Psoas muscle (tissue), 8 donors: Measurements from ENCODE around the gene ABCC6. TPM values are rescaled to one million over a fixed set of nuclear protein-coding genes. Genes with fewer than 3 reads are reported as not detected.
"Not testable (repeated sequence)": the region's sequence is repeated elsewhere in the genome, so short reads cannot be mapped to it uniquely, and the experiment has no call there.

Experiments used
- ATAC-seq, 4 donors: fragments of 200-7000 bp; cut with Tn5 transposase; one replicate each; pipeline ENCODE4 v1.9.1; 2020; ENCODE audit warnings: moderate library complexity in 3 of 4, mild to moderate bottlenecking in 2 of 4
- DNase-seq, 2 donors: peaks; one replicate each; pipeline ENCODE4 v3.0.0-alpha.2; 2020
- H3K27ac ChIP-seq: fragments of 200-600 bp; one replicate; pipeline ENCODE4 v1.8.0; 2022
- H3K27me3 ChIP-seq, 3 donors: fragments of 200-600 bp in 1 of 3; one replicate each; pipeline versions ENCODE4 v1.6.1 to v1.8.0; 2013 to 2022; ENCODE audit warnings: low read length in 2 of 3, mild to moderate bottlenecking in 2 of 3, moderate library complexity in 1 of 3; ENCODE audit not compliant: insufficient read depth in 3 of 3
- H3K36me3 ChIP-seq, 2 donors: fragments of 200-600 bp in 1 of 2; one replicate each; pipeline versions ENCODE4 v1.6.1 to v1.8.0; 2013 to 2022; ENCODE audit warnings: low read depth in 1 of 2, mild to moderate bottlenecking in 1 of 2, moderate library complexity in 1 of 2; ENCODE audit not compliant: insufficient read depth in 1 of 2
- H3K4me1 ChIP-seq: fragments of 200-600 bp; one replicate; pipeline ENCODE4 v1.8.0; 2022
- H3K4me3 ChIP-seq: fragments of 200-600 bp; one replicate; pipeline ENCODE4 v1.8.0; 2022; ENCODE audit warnings: mild to moderate bottlenecking
- H3K9me3 ChIP-seq: fragments of 200-600 bp; one replicate; pipeline ENCODE4 v1.8.0; 2022
- WGBS, 3 donors: extraction: QIAGEN DNeasy Blood & Tissue Kit; methylation state at CpG; one replicate each; pipeline versions ENCODE4 v1.1.6 to v1.1.7; 2013; 5-methylcytosine and 5-hydroxymethylcytosine counted together
- intact Hi-C, 2 donors: fragments of 100-400 bp; cut with DNase I; formaldehyde crosslinking; loops; one replicate each; pipeline versions ENCODE4 v1.11.0 to v1.14.2; 2022
- polyA plus RNA-seq, 3 donors: library from polyadenylated mRNA; stranded (reverse); fragments of 200-250 nt; gene quantifications; one replicate each; pipeline ENCODE4 v1.2.3, GENCODE V29; 2013
- total RNA-seq, 4 donors: library from RNA; stranded (reverse); fragmentation: NEBNext Ultra II Directional in 2 of 4; extraction: Animal tissue kit (Norgen Biotek cat#: 25700) in 2 of 4; gene quantifications; one replicate each; pipeline versions ENCODE4 v1.2.1 to v1.2.4, GENCODE V29; 2021 to 2023
- donor health status: healthy with polysubstance abuse.
- donor health status: DM: no; HTN: no; CAD: no; lungs with moderate emphysema.
- donor health status: Bipolar disorder and iron deficiency.
- donor health status: healthy.
- donor health status: DM: yes; HTN: yes; CAD: no.
- donor health status: DM: no; HTN: no; CAD: no.
- donor health status: DM: no; HTN: no; CAD: no.
- donor health status: DM: yes; HTN: yes; CAD: no.

ABCC6 gene
- total and polyA plus RNA-seq, 7 donors: 0.06 to 3.0 (median 0.32) TPM

GRCh38 chr16:16223662-16224241 lies 458 bp upstream of the ABCC6 start:
- H3K36me3 ChIP-seq, intact Hi-C loops, H3K27ac ChIP-seq, DNase-seq, H3K9me3 ChIP-seq, H3K4me1 ChIP-seq, H3K27me3 ChIP-seq: not testable (repeated sequence)
- WGBS, 3 donors: 14 to 31% (median 22%) methylated on average over 9 to 19 of the region's 24 CpGs
- peak in 3 of 4 donors; percentile 11 to 48 (median 15) for ATAC-seq
- H3K4me3 ChIP-seq: peak overlapping the region; percentile 36

GRCh38 chr16:16221382-16221781 lies 1.9 kb downstream of the ABCC6 start:
- H3K4me1 ChIP-seq, H3K36me3 ChIP-seq, H3K9me3 ChIP-seq, H3K27me3 ChIP-seq, H3K27ac ChIP-seq, DNase-seq, ATAC-seq, H3K4me3 ChIP-seq, intact Hi-C loops: not testable (repeated sequence)
- 94 to 95% (median 95%) methylated on average over 4 of the region's 9 CpGs for WGBS, 3 donors

- ATAC-seq, DNase-seq, H3K9me3 ChIP-seq, H3K27me3 ChIP-seq, H3K27ac ChIP-seq, H3K36me3 ChIP-seq, H3K4me1 ChIP-seq, intact Hi-C loops, H3K4me3 ChIP-seq: not testable (repeated sequence)
- 93 to 94% (median 94%) methylated on average over 6 to 8 of the region's 9 CpGs for WGBS, 3 donors
Measured at GRCh38 chr16:16220449-16220848, 2.8 kb downstream of the ABCC6 start.

- ATAC-seq, H3K4me3 ChIP-seq, DNase-seq, H3K27me3 ChIP-seq, H3K27ac ChIP-seq, H3K4me1 ChIP-seq, intact Hi-C loops, H3K9me3 ChIP-seq, H3K36me3 ChIP-seq: not testable (repeated sequence)
- 0% methylated on average over 1 of the region's 5 CpGs; no CpG with 5 or more reads in 2 of the 3 donors for WGBS, 3 donors
Measured at GRCh38 chr16:16218787-16219186, 4.5 kb downstream of the ABCC6 start.

- H3K27me3 ChIP-seq, ATAC-seq, H3K4me1 ChIP-seq, DNase-seq, H3K36me3 ChIP-seq, H3K4me3 ChIP-seq, H3K9me3 ChIP-seq, intact Hi-C loops, H3K27ac ChIP-seq: not testable (repeated sequence)
- no CpG with 5 or more reads among the region's 5 CpGs for WGBS, 3 donors
Measured at GRCh38 chr16:16218349-16218748, 4.9 kb downstream of the ABCC6 start.

- peak overlapping the region; percentile 46 for H3K27ac ChIP-seq
- H3K4me3 ChIP-seq, DNase-seq, H3K4me1 ChIP-seq, intact Hi-C loops, H3K36me3 ChIP-seq, H3K27me3 ChIP-seq, H3K9me3 ChIP-seq: not testable (repeated sequence)
- 19 to 28% (median 27%) methylated on average over 2 of the region's 4 CpGs for WGBS, 3 donors
- ATAC-seq: peak; percentile 66 to 80 (median 70)
Measured at GRCh38 chr16:16213863-16214293, 9.4 kb downstream of the ABCC6 start.

GRCh38 chr16:16211404-16211803 lies 11.9 kb downstream of the ABCC6 start:
- H3K9me3 ChIP-seq, H3K4me1 ChIP-seq, ATAC-seq, intact Hi-C loops, H3K27me3 ChIP-seq, H3K36me3 ChIP-seq, DNase-seq, H3K27ac ChIP-seq, H3K4me3 ChIP-seq: not testable (repeated sequence)
- 83 to 93% (median 85%) methylated on average over 1 of the region's 1 CpG for WGBS, 3 donors

- intact Hi-C loops, H3K27me3 ChIP-seq, H3K36me3 ChIP-seq, H3K27ac ChIP-seq, ATAC-seq, H3K4me3 ChIP-seq, DNase-seq, H3K4me1 ChIP-seq, H3K9me3 ChIP-seq: not testable (repeated sequence)
- 59 to 87% (median 69%) methylated on average over 11 of the region's 12 CpGs for WGBS, 3 donors
Measured at GRCh38 chr16:16208461-16208860, 14.8 kb downstream of the ABCC6 start.

- peak in 1 of 4 donors; percentile 14 for ATAC-seq
- H3K4me3 ChIP-seq, H3K27ac ChIP-seq, intact Hi-C loops, H3K36me3 ChIP-seq, H3K9me3 ChIP-seq, H3K27me3 ChIP-seq, DNase-seq, H3K4me1 ChIP-seq: not testable (repeated sequence)
- WGBS, 3 donors: 76 to 85% (median 81%) methylated on average over 6 of the region's 6 CpGs
Measured at GRCh38 chr16:16207787-16208334, 15.4 kb downstream of the ABCC6 start.

- H3K4me3 ChIP-seq, H3K27ac ChIP-seq, ATAC-seq, intact Hi-C loops, DNase-seq, H3K4me1 ChIP-seq, H3K27me3 ChIP-seq, H3K9me3 ChIP-seq, H3K36me3 ChIP-seq: not testable (repeated sequence)
- 61 to 77% (median 64%) methylated on average over 3 to 4 of the region's 4 CpGs for WGBS, 3 donors
Measured at GRCh38 chr16:16207097-16207786, 16.1 kb downstream of the ABCC6 start.

GRCh38 chr16:16205864-16206263 lies 17.4 kb downstream of the ABCC6 start:
- DNase-seq, H3K27ac ChIP-seq, intact Hi-C loops, H3K36me3 ChIP-seq, ATAC-seq, H3K4me1 ChIP-seq, H3K27me3 ChIP-seq, H3K4me3 ChIP-seq, H3K9me3 ChIP-seq: not testable (repeated sequence)
- 87 to 91% (median 89%) methylated on average over 2 of the region's 2 CpGs for WGBS, 3 donors
